ENCODE data around the gene TMEM237.
"Not testable (repeated sequence)": the region's sequence is repeated elsewhere in the genome, so short reads cannot be mapped to it uniquely, and the experiment has no call there.

Gene TMEM237, protein sequence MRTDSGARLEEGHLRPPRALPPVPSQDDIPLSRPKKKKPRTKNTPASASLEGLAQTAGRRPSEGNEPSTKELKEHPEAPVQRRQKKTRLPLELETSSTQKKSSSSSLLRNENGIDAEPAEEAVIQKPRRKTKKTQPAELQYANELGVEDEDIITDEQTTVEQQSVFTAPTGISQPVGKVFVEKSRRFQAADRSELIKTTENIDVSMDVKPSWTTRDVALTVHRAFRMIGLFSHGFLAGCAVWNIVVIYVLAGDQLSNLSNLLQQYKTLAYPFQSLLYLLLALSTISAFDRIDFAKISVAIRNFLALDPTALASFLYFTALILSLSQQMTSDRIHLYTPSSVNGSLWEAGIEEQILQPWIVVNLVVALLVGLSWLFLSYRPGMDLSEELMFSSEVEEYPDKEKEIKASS
- 4.2 to 5.4 (median 5.2) reads per million in 3 donors for total RNA-seq

DNA sequence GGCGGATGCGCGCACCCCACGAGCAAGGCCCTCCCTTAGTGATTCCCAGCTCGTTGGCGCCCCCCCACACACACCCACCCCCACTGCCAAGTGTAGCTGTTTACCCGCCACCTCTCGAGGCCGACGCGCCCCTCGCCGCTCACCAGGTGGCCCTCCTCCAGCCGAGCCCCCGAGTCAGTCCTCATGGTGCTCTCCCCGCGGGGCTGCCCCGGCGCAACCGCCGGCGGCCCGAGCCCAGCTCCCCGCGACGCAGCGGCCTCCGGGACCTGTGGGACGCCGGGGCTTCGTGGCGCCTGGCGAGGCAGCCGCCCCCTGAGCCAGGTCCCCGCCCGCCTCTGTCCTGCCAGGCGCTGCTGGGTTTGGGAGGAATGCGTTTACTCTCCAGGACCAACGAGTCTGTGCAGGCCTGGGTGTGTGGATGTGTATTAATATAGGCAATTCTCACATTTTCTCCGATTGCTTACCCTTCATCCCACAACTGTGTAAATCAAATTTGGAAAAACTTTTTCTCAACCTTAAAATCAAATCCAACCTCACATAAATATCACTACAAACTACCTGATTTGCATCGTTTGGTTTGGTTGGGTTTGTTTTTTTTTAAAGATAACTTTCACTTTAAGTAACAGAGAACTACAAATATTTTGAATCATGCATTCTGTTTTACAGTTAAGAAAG is at the start of gene TMEM237:
TMEM237 (minus strand) TSS at position 288 of the 675 bp plus-strand sequence; CDS start at position 185, 103 bp downstream.
- no peaks in the 10 kb centered on the region for H3K4me1 ChIP-seq (ENCODE audit: control insufficient read depth, insufficient read depth, low read length, poor library complexity, severe bottlenecking)
- H3K36me3 ChIP-seq (ENCODE audit: control insufficient read depth, insufficient read depth, low read length), result no peaks in the 10 kb centered on the region
- peak within 1 kb of the TSS; percentile 90 for H3K27ac ChIP-seq (ENCODE audit: insufficient read depth, low read length, poor library complexity, severe bottlenecking)
- no peaks in the 10 kb centered on the region for H3K27me3 ChIP-seq (replicated peaks; ENCODE audit: control insufficient read depth, insufficient read depth, low read length, poor library complexity, severe bottlenecking)
- H3K9me3 ChIP-seq (ENCODE audit: control insufficient read depth, low read length), result no peaks in the 10 kb centered on the region
- peak; percentile 9 to 30 (median 30) for DNase-seq
- peak within 1 kb of the TSS; percentile 99 for H3K4me3 ChIP-seq (ENCODE audit: insufficient read depth, low read depth, low read length, poor library complexity, severe bottlenecking)

- Histone ChIP-seq H3K27me3 (replicated peaks; ENCODE audit: control insufficient read depth, insufficient read depth, low read length, poor library complexity, severe bottlenecking) (peaks cover 6% of the 10 kb centered on the region), H3K36me3 (ENCODE audit: control insufficient read depth, insufficient read depth, low read length) (no peaks in the 10 kb centered on the region), H3K27ac (ENCODE audit: insufficient read depth, low read length, poor library complexity, severe bottlenecking) (no peak overlapping the region), H3K9me3 (ENCODE audit: control insufficient read depth, low read length) (no peaks in the 10 kb centered on the region), H3K4me1 (ENCODE audit: control insufficient read depth, insufficient read depth, low read length, poor library complexity, severe bottlenecking) (no peaks in the 10 kb centered on the region), H3K4me3 (ENCODE audit: insufficient read depth, low read depth, low read length, poor library complexity, severe bottlenecking) (no peak overlapping the region)
- DNase-seq, result no peak
Observed at GRCh38 chr2:201685156-201685555, 41.9 kb upstream of the TMEM237 start.

GRCh38 chr2:201680743-201681142 is 37.4 kb upstream of the TMEM237 start:
- DNase-seq, result no peak
- H3K4me1 ChIP-seq (ENCODE audit: control insufficient read depth, insufficient read depth, low read length, poor library complexity, severe bottlenecking), result no peaks in the 10 kb centered on the region
- H3K4me3 ChIP-seq (ENCODE audit: insufficient read depth, low read depth, low read length, poor library complexity, severe bottlenecking), result no peak overlapping the region
- H3K36me3 ChIP-seq (ENCODE audit: control insufficient read depth, insufficient read depth, low read length), result no peaks in the 10 kb centered on the region
- no peaks in the 10 kb centered on the region for H3K9me3 ChIP-seq (ENCODE audit: control insufficient read depth, low read length)
- no peak overlapping the region for H3K27ac ChIP-seq (ENCODE audit: insufficient read depth, low read length, poor library complexity, severe bottlenecking)
- H3K27me3 ChIP-seq (replicated peaks; ENCODE audit: control insufficient read depth, insufficient read depth, low read length, poor library complexity, severe bottlenecking), result peaks cover 6% of the 10 kb centered on the region

DNA sequence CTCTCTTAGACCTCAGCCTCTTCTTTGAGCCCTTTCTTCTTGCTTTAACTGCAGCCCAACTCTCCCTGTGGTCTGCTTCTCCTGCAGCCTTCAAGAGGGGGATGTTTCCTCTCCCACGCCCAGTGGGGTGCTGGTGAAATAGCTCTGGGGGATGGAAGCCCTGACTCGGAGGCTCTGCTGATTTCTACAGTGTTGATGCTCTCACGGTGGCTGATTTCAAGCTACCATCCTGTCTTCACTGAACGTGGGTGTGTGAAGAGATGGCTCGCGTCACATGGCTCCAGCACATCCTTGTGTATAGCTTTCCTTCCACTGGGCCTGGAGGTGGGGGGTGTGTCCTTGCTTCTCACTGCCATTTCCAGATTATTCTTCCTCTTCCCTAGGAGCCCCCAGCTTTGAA is 35.1 kb upstream of the TMEM237 start:
- Histone ChIP-seq H3K36me3 (ENCODE audit: control insufficient read depth, insufficient read depth, low read length) (no peaks in the 10 kb centered on the region), H3K4me3 (ENCODE audit: insufficient read depth, low read depth, low read length, poor library complexity, severe bottlenecking) (no peak overlapping the region), H3K27ac (ENCODE audit: insufficient read depth, low read length, poor library complexity, severe bottlenecking) (no peak overlapping the region), H3K9me3 (ENCODE audit: control insufficient read depth, low read length) (no peaks in the 10 kb centered on the region), H3K27me3 (replicated peaks; ENCODE audit: control insufficient read depth, insufficient read depth, low read length, poor library complexity, severe bottlenecking) (peaks cover 6% of the 10 kb centered on the region), H3K4me1 (ENCODE audit: control insufficient read depth, insufficient read depth, low read length, poor library complexity, severe bottlenecking) (no peaks in the 10 kb centered on the region)
- no peak for DNase-seq

GRCh38 chr2:201675454-201675853 is 32.2 kb upstream of the TMEM237 start:
- DNase-seq, result no peak
- no peaks in the 10 kb centered on the region for H3K9me3 ChIP-seq (ENCODE audit: control insufficient read depth, low read length)
- no peak overlapping the region for H3K27ac ChIP-seq (ENCODE audit: insufficient read depth, low read length, poor library complexity, severe bottlenecking)
- no peaks in the 10 kb centered on the region for H3K4me1 ChIP-seq (ENCODE audit: control insufficient read depth, insufficient read depth, low read length, poor library complexity, severe bottlenecking)
- no peaks in the 10 kb centered on the region for H3K27me3 ChIP-seq (replicated peaks; ENCODE audit: control insufficient read depth, insufficient read depth, low read length, poor library complexity, severe bottlenecking)
- no peak overlapping the region for H3K4me3 ChIP-seq (ENCODE audit: insufficient read depth, low read depth, low read length, poor library complexity, severe bottlenecking)
- no peaks in the 10 kb centered on the region for H3K36me3 ChIP-seq (ENCODE audit: control insufficient read depth, insufficient read depth, low read length)

- DNase-seq, result no peak
Observed at GRCh38 chr2:201674794-201675193, 31.5 kb upstream of the TMEM237 start.

GRCh38 chr2:201674298-201674697 is 31.0 kb upstream of the TMEM237 start:
- no peaks in the 10 kb centered on the region for H3K4me1 ChIP-seq (ENCODE audit: control insufficient read depth, insufficient read depth, low read length, poor library complexity, severe bottlenecking)
- H3K4me3 ChIP-seq (ENCODE audit: insufficient read depth, low read depth, low read length, poor library complexity, severe bottlenecking), result no peak overlapping the region
- H3K27me3 ChIP-seq (replicated peaks; ENCODE audit: control insufficient read depth, insufficient read depth, low read length, poor library complexity, severe bottlenecking), result no peaks in the 10 kb centered on the region
- no peak for DNase-seq
- no peak overlapping the region for H3K27ac ChIP-seq (ENCODE audit: insufficient read depth, low read length, poor library complexity, severe bottlenecking)
- H3K9me3 ChIP-seq (ENCODE audit: control insufficient read depth, low read length), result no peaks in the 10 kb centered on the region
- no peaks in the 10 kb centered on the region for H3K36me3 ChIP-seq (ENCODE audit: control insufficient read depth, insufficient read depth, low read length)

More at GRCh38 chr2:201674794-201675193, 31.5 kb upstream of the TMEM237 start:
- no peaks in the 10 kb centered on the region for H3K9me3 ChIP-seq (ENCODE audit: control insufficient read depth, low read length)
- H3K4me1 ChIP-seq (ENCODE audit: control insufficient read depth, insufficient read depth, low read length, poor library complexity, severe bottlenecking), result no peaks in the 10 kb centered on the region
- H3K27me3 ChIP-seq (replicated peaks; ENCODE audit: control insufficient read depth, insufficient read depth, low read length, poor library complexity, severe bottlenecking), result no peaks in the 10 kb centered on the region
- no peak overlapping the region for H3K4me3 ChIP-seq (ENCODE audit: insufficient read depth, low read depth, low read length, poor library complexity, severe bottlenecking)
- no peak overlapping the region for H3K27ac ChIP-seq (ENCODE audit: insufficient read depth, low read length, poor library complexity, severe bottlenecking)
- no peaks in the 10 kb centered on the region for H3K36me3 ChIP-seq (ENCODE audit: control insufficient read depth, insufficient read depth, low read length)

DNA sequence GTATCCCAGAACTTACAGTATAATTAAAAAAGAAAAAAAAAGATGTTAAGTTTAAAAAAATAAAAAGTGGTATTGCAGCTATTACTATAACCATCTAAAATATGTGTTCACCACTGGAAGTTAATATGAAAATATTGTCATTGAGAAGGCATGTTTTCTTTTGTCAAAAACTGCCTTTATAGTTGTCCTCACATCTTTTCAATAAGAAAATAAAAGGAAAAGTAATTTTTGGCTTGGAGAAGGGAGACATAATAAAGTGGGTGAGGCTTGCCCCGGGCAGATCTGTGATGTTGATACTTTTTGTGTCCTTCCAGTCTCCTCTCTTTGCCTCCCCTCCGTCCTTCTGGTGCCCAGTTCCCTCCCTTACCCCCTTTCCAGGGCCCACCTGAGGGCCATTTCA is 30.2 kb upstream of the TMEM237 start:
- H3K4me1 ChIP-seq (ENCODE audit: control insufficient read depth, insufficient read depth, low read length, poor library complexity, severe bottlenecking), result no peaks in the 10 kb centered on the region
- H3K9me3 ChIP-seq (ENCODE audit: control insufficient read depth, low read length), result no peaks in the 10 kb centered on the region
- no peak overlapping the region for H3K27ac ChIP-seq (ENCODE audit: insufficient read depth, low read length, poor library complexity, severe bottlenecking)
- no peaks in the 10 kb centered on the region for H3K27me3 ChIP-seq (replicated peaks; ENCODE audit: control insufficient read depth, insufficient read depth, low read length, poor library complexity, severe bottlenecking)
- DNase-seq, result no peak
- no peak overlapping the region for H3K4me3 ChIP-seq (ENCODE audit: insufficient read depth, low read depth, low read length, poor library complexity, severe bottlenecking)
- H3K36me3 ChIP-seq (ENCODE audit: control insufficient read depth, insufficient read depth, low read length), result no peaks in the 10 kb centered on the region

GRCh38 chr2:201671205-201671604 is 27.9 kb upstream of the TMEM237 start:
- H3K4me1 ChIP-seq (ENCODE audit: control insufficient read depth, insufficient read depth, low read length, poor library complexity, severe bottlenecking), result not testable (repeated sequence)

GRCh38 chr2:201669865-201670264 is 26.6 kb upstream of the TMEM237 start:
- no peaks in the 10 kb centered on the region for H3K9me3 ChIP-seq (ENCODE audit: control insufficient read depth, low read length)
- DNase-seq, result no peak
- H3K4me1 ChIP-seq (ENCODE audit: control insufficient read depth, insufficient read depth, low read length, poor library complexity, severe bottlenecking), result no peaks in the 10 kb centered on the region
- H3K27me3 ChIP-seq (replicated peaks; ENCODE audit: control insufficient read depth, insufficient read depth, low read length, poor library complexity, severe bottlenecking), result no peaks in the 10 kb centered on the region
- no peak overlapping the region for H3K4me3 ChIP-seq (ENCODE audit: insufficient read depth, low read depth, low read length, poor library complexity, severe bottlenecking)
- H3K27ac ChIP-seq (ENCODE audit: insufficient read depth, low read length, poor library complexity, severe bottlenecking), result no peak overlapping the region
- H3K36me3 ChIP-seq (ENCODE audit: control insufficient read depth, insufficient read depth, low read length), result no peaks in the 10 kb centered on the region

More at GRCh38 chr2:201671205-201671604, 27.9 kb upstream of the TMEM237 start:
- not testable (repeated sequence) for H3K27me3 ChIP-seq (replicated peaks; ENCODE audit: control insufficient read depth, insufficient read depth, low read length, poor library complexity, severe bottlenecking); H3K9me3 ChIP-seq (ENCODE audit: control insufficient read depth, low read length); H3K27ac ChIP-seq (ENCODE audit: insufficient read depth, low read length, poor library complexity, severe bottlenecking); H3K36me3 ChIP-seq (ENCODE audit: control insufficient read depth, insufficient read depth, low read length); DNase-seq; H3K4me3 ChIP-seq (ENCODE audit: insufficient read depth, low read depth, low read length, poor library complexity, severe bottlenecking)

All from effector memory CD4-positive, alpha-beta T cell (primary cell).